ENCODE results near the gene NKX1-1. TPM values are rescaled to one million over a fixed set of nuclear protein-coding genes. Genes with fewer than 3 reads are reported as not detected.

The NKX1-1 gene
- total and polyA plus RNA-seq, 2 of the 8 experiments (the other 6 are each of a cell fraction or from before 2014, with no cell fraction given): not detected

- WGBS, 2 experiments (ENCODE audit: extremely low coverage in 1 of 2, insufficient coverage in 1 of 2, insufficient read length in 1 of 2, insufficient replicate concordance in 2 of 2, low coverage in 1 of 2, low lambda C conversion rate in 2 of 2, missing lambda C conversion rate in 1 of 2): 90% methylated on average over 19 of the region's 22 CpGs; no CpG with 5 or more reads in 1 of the 2 experiments
- H3K9ac ChIP-seq (replicated peaks in 1 of 4; ENCODE audit: extremely low read depth in 1 of 4, low read depth in 3 of 4, low read length in 3 of 4): no peak overlapping the region
- no peak overlapping the region for H3K56ac ChIP-seq (replicated peaks; ENCODE audit: insufficient read length, low read depth, low read length)
- ChIA-PET POLR2A (ENCODE audit: partially characterized antibody) (no interaction called here), CTCF (ENCODE audit: partially characterized antibody) (interaction anchor here (0.8 kb wide), 1 partner anchor 114 kb away, joined by 3 read pairs; no protein-coding TSS in a partner anchor)
- H2BK12ac ChIP-seq (ENCODE audit: low read depth, low read length): no peak overlapping the region
- H3K27ac ChIP-seq (ENCODE audit: low read depth, low read length): no peak overlapping the region
- no peak overlapping the region for H4K91ac ChIP-seq (replicated peaks; ENCODE audit: insufficient read length, low read length)
- no peak overlapping the region for H2AK5ac ChIP-seq (ENCODE audit: low read depth, low read length)
- H3K23ac ChIP-seq (ENCODE audit: insufficient read length): no peak overlapping the region
- no peak overlapping the region for H3K4ac ChIP-seq (replicated peaks; ENCODE audit: insufficient read length, low read depth, low read length)
- H3K79me2 ChIP-seq (ENCODE audit: control insufficient read depth in 1 of 2, insufficient read depth in 2 of 2, low read length in 2 of 2): no peaks in the 10 kb centered on the region
- H2BK15ac ChIP-seq (ENCODE audit: low read length): no peak overlapping the region
- H3K36me3 ChIP-seq (ENCODE audit: control insufficient read depth in 2 of 4, insufficient read depth in 4 of 4, low read length in 3 of 4): peaks cover 0 to 21% (median 0%) of the 10 kb centered on the region in 4 experiments; a peak in 1 of 8 replicates
- peaks cover 20 to 39% of the 10 kb centered on the region in 2 experiments for H3K9me3 ChIP-seq (ENCODE audit: insufficient read depth in 2 of 2, low read depth in 1 of 2, low read length in 1 of 2)
- FAIRE-seq (no peak), DNase-seq (ENCODE audit: low read depth in 1 of 2, low spot score in 2 of 2) (no peak)
- TF ChIP-seq GTF2F1 (IDR thresholded peaks at IDR 0.05; ENCODE audit: borderline replicate concordance, low read depth, low read length) (no peak), TCF12 (IDR thresholded peaks at IDR 0.05; ENCODE audit: low read depth, low read length) (no peak), CREB1 (IDR thresholded peaks at IDR 0.05) (no peak), CEBPB (IDR thresholded peaks at IDR 0.05; ENCODE audit: low read depth, low read length) (no peak), EP300 (IDR thresholded peaks at IDR 0.05; ENCODE audit: borderline replicate concordance in 1 of 2, low read depth in 2 of 2, low read length in 2 of 2) (no peak), SRF (IDR thresholded peaks at IDR 0.05; ENCODE audit: low read depth, low read length) (no peak), POU5F1 (IDR thresholded peaks at IDR 0.05; ENCODE audit: low read depth, low read length) (no peak), HDAC2 (IDR thresholded peaks at IDR 0.05; ENCODE audit: borderline replicate concordance in 1 of 2, low read depth in 2 of 2, low read length in 2 of 2) (no peak)
- H2AFZ ChIP-seq (ENCODE audit: low read length): no peak overlapping the region
- peaks cover 33 to 39% (median 37%) of the 10 kb centered on the region in 4 experiments for H3K27me3 ChIP-seq (replicated peaks in 1 of 4; ENCODE audit: control insufficient read depth in 3 of 4, extremely low read depth in 1 of 4, insufficient read depth in 3 of 4, low read length in 3 of 4)
- H2BK20ac ChIP-seq (ENCODE audit: low read length): no peak overlapping the region
- no peaks in the 10 kb centered on the region for H3K79me1 ChIP-seq (ENCODE audit: low read depth, low read length)
- no peak overlapping the region for H3K14ac ChIP-seq (ENCODE audit: insufficient read length)
- peaks cover 0 to 12% (median 3%) of the 10 kb centered on the region in 4 experiments; a peak in 5 of 7 replicates for H3K4me1 ChIP-seq (replicated peaks in 1 of 4; ENCODE audit: control insufficient read depth in 3 of 4, insufficient read depth in 4 of 4, low read length in 3 of 4)
- peaks cover 2% of the 10 kb centered on the region; the same call in 1 of the 2 replicates for H3K23me2 ChIP-seq (ENCODE audit: low read depth, low read length)
- H3K4me2 ChIP-seq (ENCODE audit: insufficient read depth in 1 of 2, low read depth in 2 of 2, low read length in 2 of 2): no peak overlapping the region
- no peak overlapping the region for H4K5ac ChIP-seq (ENCODE audit: insufficient read length, low read depth, low read length)
- H2BK120ac ChIP-seq (replicated peaks; ENCODE audit: low read depth, low read length): no peak overlapping the region
- H2BK5ac ChIP-seq (ENCODE audit: low read depth, low read length): no peak overlapping the region
- no peak overlapping the region for H3K18ac ChIP-seq (ENCODE audit: extremely low read depth, low read length)
- H3K4me3 ChIP-seq (ENCODE audit: extremely low read depth in 1 of 4, insufficient read depth in 2 of 4, low read depth in 3 of 4, low read length in 4 of 4): no peak overlapping the region
- no peak overlapping the region for H4K8ac ChIP-seq (ENCODE audit: extremely low read depth, insufficient read depth, low read length)
- peaks cover 0 to 7% of the 10 kb centered on the region in 2 experiments for H4K20me1 ChIP-seq (replicated peaks in 1 of 2; ENCODE audit: control insufficient read depth in 1 of 2, insufficient read depth in 2 of 2, low read length in 2 of 2)
These were observed 7.3 kb downstream of the NKX1-1 start for GRCh38 chr4:1398681-1399507.

All from H1 (cell line).